HG02798 (cell line): ENCODE results near the gene DNAJC17.

Experiments used
- ATAC-seq: cut with Tn5 transposase; IDR thresholded peaks from one replicate; pipeline ENCODE4 v1.9.1; 2021; ENCODE audit warnings: mild to moderate bottlenecking; ENCODE audit not compliant: unreplicated experiment, poor library complexity

DNAJC17 gene, protein sequence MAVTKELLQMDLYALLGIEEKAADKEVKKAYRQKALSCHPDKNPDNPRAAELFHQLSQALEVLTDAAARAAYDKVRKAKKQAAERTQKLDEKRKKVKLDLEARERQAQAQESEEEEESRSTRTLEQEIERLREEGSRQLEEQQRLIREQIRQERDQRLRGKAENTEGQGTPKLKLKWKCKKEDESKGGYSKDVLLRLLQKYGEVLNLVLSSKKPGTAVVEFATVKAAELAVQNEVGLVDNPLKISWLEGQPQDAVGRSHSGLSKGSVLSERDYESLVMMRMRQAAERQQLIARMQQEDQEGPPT

DNA sequence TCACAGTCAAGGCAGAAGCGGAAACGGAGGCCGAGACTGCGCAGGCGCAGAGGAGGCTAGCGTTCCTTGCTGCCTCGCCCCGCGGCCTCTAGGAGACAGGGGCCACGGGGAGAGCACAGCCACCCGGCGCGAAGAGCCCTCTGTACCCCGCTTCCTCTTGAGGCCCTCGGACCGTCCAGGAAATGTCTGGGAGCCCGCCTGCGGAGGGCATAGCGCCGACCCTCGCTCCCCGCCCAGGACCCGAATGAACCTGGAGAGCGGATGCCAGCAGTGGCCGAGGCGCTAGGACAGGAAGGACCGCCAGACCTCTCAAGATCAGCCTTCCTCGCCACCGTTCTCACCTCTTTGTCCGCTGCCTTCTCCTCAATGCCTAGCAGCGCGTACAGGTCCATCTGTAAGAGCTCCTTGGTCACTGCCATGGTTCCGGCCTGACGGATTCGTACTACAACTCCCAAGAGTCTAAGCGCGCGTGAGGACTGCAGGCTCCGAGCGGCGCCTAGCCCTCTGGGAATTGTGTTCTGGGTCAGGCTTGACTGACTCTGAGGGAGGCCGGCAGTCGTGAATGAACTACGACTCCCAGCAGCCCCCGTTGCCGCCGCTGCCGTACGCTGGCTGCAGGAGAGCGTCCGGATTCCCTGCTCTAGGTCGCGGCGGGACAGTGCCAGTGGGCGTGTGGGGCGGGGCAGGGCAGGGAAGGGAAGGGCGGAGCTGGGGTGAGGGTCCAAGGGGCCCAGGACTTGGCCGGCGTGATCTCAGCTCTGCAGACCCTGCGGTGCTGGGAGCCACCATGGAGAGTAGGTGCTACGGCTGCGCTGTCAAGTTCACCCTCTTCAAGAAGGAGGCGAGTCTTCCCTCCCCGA, at the start of gene DNAJC17, which contains the start of gene ZFYVE19:
DNAJC17 (minus strand) TSS at position 446 of the 860 bp plus-strand sequence; CDS start at position 419, 27 bp downstream.
ZFYVE19 (plus strand) TSS at position 62 of the 860 bp plus-strand sequence; CDS start at position 563, 501 bp downstream.
- peak; percentile 95 for ATAC-seq

DNA sequence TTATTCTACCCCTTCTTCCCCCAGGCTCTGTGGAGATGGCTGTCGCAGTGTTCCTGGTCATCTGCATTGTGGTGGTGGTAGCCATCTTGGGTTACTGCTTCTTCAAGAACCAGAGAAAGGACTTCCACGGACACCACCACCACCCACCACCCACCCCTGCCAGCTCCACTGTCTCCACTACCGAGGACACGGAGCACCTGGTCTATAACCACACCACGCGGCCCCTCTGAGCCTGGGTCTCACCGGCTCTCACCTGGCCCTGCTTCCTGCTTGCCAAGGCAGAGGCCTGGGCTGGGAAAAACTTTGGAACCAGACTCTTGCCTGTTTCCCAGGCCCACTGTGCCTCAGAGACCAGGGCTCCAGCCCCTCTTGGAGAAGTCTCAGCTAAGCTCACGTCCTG, 49.5 kb upstream of the DNAJC17 start:
- ATAC-seq = no peak

DNA sequence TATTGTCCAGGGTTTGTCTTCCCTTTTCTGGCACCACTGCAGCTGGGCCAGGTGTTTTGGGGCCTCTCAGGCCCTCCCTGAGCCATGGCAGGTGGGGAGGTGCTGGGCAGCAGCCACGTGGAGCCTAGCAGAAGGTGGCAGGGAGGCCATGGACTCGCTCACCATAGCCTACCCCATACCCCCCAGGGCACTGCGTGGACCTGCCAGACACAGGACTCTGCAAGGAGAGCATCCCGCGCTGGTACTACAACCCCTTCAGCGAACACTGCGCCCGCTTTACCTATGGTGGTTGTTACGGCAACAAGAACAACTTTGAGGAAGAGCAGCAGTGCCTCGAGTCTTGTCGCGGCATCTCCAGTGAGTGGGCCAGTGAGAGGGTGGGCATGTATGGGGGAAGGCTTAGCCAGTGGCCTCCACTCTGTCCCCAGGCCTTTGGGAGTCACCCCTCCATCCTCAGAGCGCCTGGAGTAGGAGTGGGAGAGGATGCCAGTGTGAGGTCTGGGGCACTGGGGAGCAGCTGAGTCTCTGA, 48.5 kb upstream of the DNAJC17 start:
- ATAC-seq = no peak

DNA sequence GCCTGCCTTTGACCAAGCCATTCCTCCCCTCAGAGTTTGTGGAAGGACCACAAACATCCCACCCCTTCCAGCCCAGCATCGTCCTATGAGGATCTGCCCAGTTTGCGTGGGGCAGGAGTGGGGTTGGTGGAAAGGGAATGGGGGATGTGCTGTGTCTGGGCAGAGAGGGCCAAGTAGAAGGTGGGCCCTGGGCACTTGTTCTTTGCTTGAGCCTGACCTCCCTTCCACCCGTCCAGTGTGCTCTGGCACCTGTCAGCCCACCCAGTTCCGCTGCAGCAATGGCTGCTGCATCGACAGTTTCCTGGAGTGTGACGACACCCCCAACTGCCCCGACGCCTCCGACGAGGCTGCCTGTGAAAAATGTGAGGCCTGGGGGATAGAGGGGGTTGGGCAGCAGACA, 46.9 kb upstream of the DNAJC17 start:
- ATAC-seq = no peak

DNA sequence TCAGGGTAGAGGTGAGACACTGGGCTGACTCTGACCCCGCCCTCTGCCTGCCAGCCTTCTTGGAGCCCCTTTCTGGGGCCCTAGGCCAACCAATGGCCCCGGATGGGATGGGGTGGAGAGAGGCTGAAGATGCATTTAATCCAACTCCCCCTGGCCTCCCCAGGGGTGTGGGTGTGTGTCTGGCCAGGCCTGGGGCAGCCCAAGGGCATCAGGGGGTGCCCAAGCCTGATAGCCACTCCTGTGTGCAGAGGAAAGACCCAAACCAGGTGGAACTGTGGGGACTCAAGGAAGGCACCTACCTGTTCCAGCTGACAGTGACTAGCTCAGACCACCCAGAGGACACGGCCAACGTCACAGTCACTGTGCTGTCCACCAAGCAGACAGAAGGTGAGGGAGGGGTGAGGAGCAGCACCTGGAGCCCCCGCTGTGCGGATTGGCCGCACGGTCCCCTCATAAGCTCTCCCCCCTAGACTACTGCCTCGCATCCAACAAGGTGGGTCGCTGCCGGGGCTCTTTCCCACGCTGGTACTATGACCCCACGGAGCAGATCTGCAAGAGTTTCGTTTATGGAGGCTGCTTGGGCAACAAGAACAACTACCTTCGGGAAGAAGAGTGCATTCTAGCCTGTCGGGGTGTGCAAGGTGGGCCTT, 46.1 kb upstream of the DNAJC17 start:
- ATAC-seq = no peak

DNA sequence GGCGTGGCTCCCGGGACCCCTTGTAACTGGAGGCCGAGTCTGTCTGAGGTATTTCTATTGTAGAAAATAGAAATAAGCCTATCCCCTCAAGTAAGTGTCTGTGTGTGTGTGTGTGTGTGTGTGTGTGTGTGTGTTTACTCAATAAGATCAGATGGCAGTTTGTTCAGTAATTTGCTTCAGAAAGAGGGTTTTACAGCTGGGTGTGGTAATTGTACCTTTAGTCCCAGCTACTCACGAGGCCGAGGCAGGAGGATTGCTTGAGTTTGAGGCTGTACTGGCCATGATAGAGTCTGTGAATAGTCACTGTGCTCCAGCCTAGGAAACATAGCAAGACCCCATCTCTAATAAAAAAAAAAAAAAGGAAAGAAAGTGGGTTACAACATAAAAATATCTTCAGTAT, 45.3 kb upstream of the DNAJC17 start:
- ATAC-seq = no peak

DNA sequence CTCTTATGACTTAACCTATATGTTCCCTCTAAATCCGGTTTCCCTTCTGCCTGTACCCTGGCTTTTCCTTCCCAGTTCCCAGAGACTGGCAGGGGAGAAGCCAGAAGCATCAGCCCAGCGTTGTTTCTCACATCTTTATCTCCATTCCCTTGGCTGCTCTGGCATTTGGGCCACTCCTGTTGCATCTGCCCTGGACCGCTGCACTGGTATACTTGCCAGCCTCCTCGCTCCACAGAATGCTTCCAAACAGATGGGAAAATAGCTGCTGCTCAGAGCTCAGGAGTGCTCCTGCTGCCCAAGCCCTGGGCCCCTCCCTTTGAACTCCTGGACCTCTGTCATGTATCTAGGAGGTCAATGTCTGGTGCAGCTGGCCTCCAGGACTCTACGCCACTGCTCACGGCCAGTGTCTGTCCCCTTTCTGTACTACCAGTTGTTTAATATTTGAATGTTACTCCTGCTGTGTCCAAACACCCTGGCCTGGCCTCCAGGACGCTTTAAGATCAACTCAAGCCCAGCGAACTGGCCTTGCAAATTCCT, 43.4 kb upstream of the DNAJC17 start:
- ATAC-seq = no peak

DNA sequence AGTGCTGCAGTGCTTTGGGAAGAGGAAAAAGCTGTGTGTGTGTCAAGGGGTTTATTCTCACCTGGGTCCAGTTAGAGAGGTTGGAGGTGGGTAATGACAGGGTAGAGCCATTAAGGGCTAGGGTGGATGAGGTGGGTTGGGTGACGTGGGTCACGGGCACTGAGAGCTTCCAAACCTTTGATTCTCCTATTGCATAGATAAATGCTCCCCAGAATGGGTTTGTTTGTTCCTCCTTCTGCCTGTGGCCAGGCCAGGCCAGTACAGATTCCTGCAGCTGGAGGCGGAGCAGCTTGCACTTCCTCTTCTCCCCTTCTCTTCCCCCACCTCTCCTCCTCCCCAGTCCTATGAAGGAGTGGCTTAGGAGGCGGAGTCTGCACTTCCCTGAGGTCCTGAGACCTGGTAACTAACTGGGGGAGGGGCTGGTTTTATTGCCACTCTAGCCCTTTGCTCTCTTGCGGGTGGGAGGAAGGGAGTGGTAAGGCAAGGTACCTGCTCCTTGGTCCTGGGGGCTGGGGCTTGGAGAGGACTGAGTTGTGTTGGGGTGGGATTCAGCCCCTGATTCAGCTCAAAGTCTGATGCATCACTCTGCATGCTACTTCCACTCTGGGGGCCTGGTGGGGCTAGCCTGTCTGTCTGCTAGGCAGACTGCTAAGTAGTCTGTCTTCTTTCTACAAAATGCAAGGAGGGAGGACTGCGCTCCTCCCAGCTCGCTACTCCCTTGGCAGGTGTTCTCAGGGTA, 40.1 kb upstream of the DNAJC17 start:
- peak; percentile 65 for ATAC-seq

DNA sequence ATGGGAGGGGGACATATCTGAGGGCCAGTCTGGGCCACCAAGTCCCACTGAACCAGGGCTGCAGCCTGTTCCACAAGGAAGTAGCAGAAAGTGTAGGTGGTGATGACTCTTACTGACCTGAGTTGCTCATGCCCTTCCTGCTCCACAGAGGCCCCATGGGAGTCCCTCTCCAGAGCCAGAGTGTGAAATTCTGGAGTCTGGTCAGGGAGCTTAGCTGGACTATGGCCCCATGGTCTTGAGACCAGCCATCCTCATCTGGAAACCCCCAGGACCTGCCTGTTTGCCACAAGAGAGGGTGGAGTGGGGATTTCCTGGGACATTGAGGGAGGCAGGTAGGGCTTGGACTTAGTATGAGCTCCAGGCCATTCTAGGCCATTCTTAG, 39.6 kb upstream of the DNAJC17 start:
- peak; percentile 16 for ATAC-seq

DNA sequence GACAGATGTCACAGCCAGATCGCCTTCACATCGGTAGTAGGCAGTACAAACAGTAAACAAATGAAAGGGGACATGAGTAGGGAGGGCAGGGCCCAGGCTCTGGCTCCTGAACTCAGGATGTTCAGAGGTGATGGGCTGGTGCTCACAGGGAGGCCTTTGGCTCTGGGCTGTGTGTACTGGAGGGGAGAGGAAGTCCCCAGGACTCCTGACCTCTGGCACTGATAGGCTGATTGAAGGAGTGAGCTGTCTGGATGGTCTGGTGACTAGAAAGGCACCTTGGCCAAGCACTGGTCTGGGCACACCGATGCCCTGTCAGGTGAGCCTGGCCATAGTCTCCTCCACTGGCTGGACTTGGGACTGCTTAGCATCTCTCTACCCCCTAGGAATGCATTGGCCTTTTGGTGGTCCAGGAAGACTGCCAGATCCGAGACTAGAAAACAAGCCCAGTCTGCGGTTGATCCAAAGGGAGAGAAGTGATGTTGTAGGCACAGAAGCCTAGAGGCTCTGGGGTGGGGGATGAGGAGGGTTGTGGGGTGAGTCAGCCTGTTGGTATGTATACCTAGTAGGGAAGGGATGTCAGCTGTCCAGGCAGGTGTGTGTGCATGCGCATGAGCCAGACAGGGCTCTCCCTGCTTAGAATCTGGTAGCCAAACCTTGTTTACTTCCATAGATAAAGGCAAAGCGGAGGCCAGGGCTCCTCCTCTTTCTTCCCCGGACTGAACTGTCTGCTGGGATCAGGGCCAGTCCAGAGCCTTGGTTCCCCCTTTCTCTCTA, 38.4 kb upstream of the DNAJC17 start:
- no peak for ATAC-seq

DNA sequence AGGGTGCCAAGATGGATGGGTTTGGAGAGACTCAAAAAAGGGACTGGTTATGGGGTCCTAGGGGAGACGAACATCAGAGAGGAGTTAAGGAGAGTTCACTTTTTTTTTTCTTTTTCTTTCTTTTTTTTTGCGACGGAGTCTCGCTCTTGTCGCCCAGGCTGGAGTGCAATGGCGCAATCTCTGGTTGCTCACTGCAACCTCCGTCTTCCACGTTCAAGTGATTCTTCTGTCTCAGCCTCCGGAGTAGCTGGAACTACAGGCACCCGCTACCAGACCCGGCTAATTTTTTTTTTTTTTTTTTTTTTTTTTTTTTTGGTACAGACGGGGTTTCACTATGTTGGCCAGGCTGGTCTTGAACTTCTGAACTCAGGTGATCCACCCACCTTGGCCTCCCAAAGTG, 37.8 kb upstream of the DNAJC17 start:
- ATAC-seq = no peak

DNA sequence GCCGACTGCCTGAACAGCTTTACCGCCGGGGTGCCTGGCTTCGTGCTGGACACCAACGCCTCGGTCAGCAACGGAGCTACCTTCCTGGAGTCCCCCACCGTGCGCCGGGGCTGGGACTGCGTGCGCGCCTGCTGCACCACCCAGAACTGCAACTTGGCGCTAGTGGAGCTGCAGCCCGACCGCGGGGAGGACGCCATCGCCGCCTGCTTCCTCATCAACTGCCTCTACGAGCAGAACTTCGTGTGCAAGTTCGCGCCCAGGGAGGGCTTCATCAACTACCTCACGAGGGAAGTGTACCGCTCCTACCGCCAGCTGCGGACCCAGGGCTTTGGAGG, 37.4 kb upstream of the DNAJC17 start:
- ATAC-seq = no peak

DNA sequence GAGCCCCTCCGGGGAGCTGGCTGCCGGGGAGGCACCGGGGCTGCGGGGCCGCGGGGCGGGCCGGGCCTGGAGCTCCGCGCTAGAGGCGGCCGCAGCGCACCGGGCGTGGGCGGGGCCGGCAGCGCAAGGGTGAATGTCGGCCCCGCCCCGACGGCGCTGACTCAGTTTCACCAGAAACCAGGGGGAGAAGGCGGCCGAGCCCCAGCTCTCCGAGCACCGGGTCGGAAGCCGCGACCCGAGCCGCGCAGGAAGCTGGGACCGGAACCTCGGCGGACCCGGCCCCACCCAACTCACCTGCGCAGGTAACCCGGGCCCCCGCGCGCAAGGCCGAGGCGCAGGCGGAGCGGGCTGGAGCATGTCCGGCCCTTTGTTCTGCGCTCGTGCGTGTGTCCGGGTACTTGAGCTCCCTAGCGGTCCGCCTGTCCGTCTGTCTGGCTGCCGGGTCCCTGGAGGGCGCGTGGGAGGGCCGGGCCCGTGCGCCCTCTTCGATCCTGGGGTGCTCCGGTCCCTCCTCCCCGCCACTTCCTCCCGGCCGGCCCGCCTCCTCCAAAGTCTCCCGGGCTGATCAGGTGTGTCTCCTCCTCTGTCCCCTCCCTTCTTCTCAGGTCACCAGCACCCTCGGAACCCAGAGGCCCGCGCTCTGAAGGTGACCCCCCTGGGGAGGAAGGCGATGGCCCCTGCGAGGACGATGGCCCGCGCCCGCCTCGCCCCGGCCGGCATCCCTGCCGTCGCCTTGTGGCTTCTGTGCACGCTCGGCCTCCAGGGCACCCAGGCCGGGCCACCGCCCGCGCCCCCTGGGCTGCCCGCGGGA, 36.8 kb upstream of the DNAJC17 start, which contains the start of gene SPINT1:
SPINT1 (plus strand) TSS at position 164 of the 811 bp plus-strand sequence; CDS start at position 671, 507 bp downstream.
- ATAC-seq = no peak

DNA sequence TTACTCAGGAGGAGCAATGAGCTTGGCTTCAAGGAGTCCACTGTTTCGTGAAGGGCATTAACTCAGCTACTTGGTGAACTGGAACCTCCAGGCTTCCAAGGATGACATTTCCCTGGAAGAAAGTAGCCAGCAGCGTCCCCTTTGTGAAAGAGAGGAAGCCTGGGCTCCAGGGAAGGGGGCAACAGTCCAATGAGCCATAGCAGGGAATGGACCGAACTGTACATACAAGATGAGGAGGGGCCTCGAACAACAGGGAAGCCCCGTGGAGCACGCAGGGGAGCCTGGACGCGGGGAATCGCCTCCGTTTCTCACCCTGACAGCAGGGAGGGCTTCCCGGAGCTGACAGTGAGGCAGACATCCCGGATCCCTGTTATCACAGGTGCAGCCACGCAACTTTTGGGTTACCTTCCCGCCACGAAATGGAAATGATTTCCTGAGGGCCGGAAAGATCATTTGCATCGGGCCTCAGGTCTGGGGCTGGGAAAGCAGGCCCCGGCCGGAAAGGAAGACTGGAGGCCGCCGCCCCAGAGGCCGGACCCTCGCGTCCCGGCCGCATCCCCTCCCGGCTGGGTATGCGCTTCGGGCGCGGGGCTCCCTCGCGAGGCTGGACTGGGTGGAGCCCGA, 36.1 kb upstream of the DNAJC17 start:
- no peak for ATAC-seq

DNA sequence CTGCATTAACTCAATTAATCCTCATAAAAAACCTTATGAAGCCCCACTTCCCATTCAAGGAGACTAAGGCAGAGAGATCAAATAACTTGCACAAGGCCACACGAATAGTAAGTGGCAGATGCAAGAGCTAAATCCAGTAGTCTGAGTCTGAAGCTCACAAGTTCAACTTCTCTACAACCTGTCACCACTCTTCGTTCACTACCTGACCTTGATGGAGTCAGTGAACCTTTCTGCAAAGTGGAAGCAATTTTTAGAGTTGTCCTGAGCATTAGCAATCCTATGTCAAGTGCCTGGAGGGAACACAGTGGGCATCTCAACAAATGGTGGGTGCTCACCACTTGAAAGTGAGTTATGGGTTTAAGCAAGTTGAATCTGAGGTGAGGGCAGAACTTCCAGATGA, 34.5 kb upstream of the DNAJC17 start:
- ATAC-seq = no peak

DNA sequence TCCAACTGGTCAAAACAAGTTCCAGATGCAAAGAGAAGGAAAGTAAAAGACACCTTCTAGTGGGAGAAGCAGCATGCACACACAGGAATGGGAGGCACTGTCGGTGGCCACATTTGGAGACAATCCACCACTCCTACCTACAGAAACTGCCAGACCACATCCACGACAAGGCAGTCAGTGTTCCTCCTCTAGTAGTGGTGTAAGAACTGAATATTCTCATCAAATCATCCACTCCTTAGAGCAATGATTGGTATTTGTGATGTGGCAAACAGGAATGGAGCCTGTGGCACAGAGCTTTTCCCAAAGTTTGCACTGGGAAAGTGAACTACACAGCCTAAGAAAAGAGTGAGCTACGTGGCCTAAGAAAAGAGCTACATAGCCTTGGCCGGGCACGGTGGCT, 31.5 kb upstream of the DNAJC17 start:
- ATAC-seq = no peak

DNA sequence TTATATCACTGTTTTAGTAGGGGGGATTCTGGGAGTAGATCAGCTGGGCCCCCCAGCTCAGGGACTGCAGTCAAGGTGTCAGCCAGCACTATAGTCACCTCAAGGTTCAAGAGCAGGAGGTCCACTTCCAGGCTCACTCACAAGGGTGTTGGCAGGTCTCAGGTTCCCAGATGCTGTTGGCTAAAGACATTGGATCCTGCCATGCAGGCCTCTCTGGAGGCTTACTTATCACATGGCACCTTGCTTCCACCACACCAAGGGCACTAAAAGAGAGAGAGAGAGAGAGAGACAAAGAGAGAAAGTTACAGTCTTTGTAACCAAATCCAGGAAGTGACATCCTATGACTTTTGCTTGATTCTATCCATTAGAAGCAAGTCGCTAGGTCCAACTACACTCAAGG, 28.7 kb upstream of the DNAJC17 start:
- no peak for ATAC-seq

DNA sequence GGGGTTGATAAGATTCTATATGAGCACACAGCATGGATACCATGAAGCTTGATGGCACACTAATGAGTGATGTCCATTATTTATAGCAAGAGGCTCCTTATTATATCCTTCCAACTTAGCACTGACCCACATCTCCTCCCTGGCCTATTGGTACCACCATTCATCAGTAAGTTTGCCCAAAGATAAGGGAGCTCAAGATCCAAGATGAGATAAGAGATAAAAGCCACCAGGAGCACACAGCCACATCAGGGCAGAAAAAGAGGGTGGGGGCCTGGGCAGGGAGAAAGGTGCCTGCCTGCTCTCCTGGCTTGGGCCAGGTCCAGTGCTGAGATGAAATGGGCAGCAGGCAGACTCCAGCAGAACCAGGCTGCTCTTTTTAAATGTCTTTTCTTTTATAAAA, 25.6 kb upstream of the DNAJC17 start:
- no peak for ATAC-seq
